Mammary epithelial cell (primary cell): Measurements from ENCODE around the gene ITGB7.

Source experiments
- EZH2 ChIP-seq: IDR thresholded peaks from 2 replicates; pipeline ENCODE4 v1.6.1; 2012; ENCODE audit warnings: low read length, inconsistent platforms, borderline replicate concordance
- TF ChIP-seq, protein P1 (sequence below), 2 donors: IDR thresholded peaks in 1 of 2; conservative IDR thresholded peaks in 1 of 2; 2 replicates each; pipeline ENCODE4 v1.5.1; 2011 to 2012; ENCODE audit warnings: inconsistent platforms in 2 of 2, low read length in 2 of 2, mild to moderate bottlenecking in 2 of 2, control low read depth in 1 of 2, low read depth in 1 of 2; ENCODE audit not compliant: insufficient read depth in 1 of 2; ENCODE audit errors: extremely low read depth in 1 of 2

DNA sequence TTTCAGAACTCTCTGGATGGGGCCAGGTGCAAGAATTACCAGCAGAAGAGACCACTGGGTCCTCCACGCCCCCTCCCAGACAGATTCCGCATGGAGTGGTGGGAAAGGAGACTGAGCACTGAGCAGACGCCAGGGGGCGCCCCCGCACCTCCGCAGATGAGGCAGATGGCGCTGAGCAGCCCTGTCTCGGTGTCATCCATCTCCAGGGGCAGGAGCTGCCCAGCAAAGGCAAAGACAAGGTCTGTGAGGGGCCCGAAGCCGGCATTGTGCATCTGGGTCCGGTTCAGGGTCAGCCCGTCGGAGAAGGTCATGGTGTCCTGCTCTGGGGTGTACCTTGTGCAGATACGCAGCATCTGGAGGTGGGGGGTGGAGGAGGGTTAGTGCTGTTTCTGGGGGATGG lies 6.3 kb upstream of the ITGB7 start:
- TF ChIP-seq, protein P1, sequence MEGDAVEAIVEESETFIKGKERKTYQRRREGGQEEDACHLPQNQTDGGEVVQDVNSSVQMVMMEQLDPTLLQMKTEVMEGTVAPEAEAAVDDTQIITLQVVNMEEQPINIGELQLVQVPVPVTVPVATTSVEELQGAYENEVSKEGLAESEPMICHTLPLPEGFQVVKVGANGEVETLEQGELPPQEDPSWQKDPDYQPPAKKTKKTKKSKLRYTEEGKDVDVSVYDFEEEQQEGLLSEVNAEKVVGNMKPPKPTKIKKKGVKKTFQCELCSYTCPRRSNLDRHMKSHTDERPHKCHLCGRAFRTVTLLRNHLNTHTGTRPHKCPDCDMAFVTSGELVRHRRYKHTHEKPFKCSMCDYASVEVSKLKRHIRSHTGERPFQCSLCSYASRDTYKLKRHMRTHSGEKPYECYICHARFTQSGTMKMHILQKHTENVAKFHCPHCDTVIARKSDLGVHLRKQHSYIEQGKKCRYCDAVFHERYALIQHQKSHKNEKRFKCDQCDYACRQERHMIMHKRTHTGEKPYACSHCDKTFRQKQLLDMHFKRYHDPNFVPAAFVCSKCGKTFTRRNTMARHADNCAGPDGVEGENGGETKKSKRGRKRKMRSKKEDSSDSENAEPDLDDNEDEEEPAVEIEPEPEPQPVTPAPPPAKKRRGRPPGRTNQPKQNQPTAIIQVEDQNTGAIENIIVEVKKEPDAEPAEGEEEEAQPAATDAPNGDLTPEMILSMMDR (conservative IDR thresholded peaks at IDR 0.05 in 1 of 2, IDR thresholded peaks at IDR 0.05 in 1 of 2; ENCODE audit: extremely low read depth in 1 of 2, insufficient read depth in 1 of 2, low read depth in 1 of 2, low read length in 2 of 2), result peak; percentile 71 to 95
- no peak for TF ChIP-seq EZH2
